Measurements from ENCODE around the gene RBP3.

RBP3 gene

GRCh38 chr10:47360419-47361040 is 12.4 kb downstream of the RBP3 start (continued):
- TF ChIP-seq CREB5 (CRISPR knock-in tag; IDR thresholded peaks at IDR 0.05; ENCODE audit: low read depth) = no peak
- TF ChIP-seq ZC3H10 (CRISPR knock-in tag; IDR thresholded peaks at IDR 0.05) = no peak
- TF ChIP-seq OSR1 (CRISPR knock-in tag; IDR thresholded peaks at IDR 0.05) = no peak

DNA sequence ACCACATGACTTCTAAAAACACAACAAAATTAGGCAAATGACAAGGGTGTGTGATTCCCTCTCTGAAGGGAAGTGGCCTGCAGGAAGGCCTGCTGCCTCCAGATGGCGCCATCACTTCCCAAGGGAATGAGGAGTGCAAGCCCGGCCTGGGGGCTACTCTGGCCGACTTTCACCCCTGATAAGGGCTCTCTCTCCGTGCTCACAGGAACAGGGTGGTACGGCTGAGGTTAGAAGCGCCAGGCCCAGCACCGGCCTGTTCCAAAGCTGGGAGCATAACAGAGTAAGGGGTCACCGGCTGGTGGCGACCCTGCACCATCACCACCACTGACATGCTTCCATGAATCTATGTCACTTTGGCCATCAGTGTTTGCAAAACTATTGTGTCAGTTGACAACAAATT is 13.1 kb downstream of the RBP3 start:
- TF ChIP-seq CREB5 (CRISPR knock-in tag; IDR thresholded peaks at IDR 0.05; ENCODE audit: low read depth) (no peak), PATZ1 (CRISPR knock-in tag; IDR thresholded peaks at IDR 0.05; ENCODE audit: borderline replicate concordance) (no peak), TCF4 (CRISPR knock-in tag; IDR thresholded peaks at IDR 0.05; ENCODE audit: borderline replicate concordance) (no peak), RARB (CRISPR knock-in tag; IDR thresholded peaks at IDR 0.05) (no peak), ZNF565 (CRISPR knock-in tag; conservative IDR thresholded peaks at IDR 0.05; ENCODE audit: low read depth) (no peak), ISL1 (CRISPR knock-in tag; IDR thresholded peaks at IDR 0.05) (no peak), ZNF8 (CRISPR knock-in tag; IDR thresholded peaks at IDR 0.05) (no peak), ZNF70 (CRISPR knock-in tag; IDR thresholded peaks at IDR 0.05) (no peak), ARNTL (CRISPR knock-in tag; IDR thresholded peaks at IDR 0.05; ENCODE audit: borderline replicate concordance, low read depth) (no peak), ZC3H10 (CRISPR knock-in tag; IDR thresholded peaks at IDR 0.05) (no peak), ZFP30 (CRISPR knock-in tag; IDR thresholded peaks at IDR 0.05) (no peak), GLIS3 (CRISPR knock-in tag; IDR thresholded peaks at IDR 0.05) (no peak), OSR1 (CRISPR knock-in tag; IDR thresholded peaks at IDR 0.05) (no peak), ZFP3 (CRISPR knock-in tag; IDR thresholded peaks at IDR 0.05) (no peak)
- TF ChIP-seq, protein P1, sequence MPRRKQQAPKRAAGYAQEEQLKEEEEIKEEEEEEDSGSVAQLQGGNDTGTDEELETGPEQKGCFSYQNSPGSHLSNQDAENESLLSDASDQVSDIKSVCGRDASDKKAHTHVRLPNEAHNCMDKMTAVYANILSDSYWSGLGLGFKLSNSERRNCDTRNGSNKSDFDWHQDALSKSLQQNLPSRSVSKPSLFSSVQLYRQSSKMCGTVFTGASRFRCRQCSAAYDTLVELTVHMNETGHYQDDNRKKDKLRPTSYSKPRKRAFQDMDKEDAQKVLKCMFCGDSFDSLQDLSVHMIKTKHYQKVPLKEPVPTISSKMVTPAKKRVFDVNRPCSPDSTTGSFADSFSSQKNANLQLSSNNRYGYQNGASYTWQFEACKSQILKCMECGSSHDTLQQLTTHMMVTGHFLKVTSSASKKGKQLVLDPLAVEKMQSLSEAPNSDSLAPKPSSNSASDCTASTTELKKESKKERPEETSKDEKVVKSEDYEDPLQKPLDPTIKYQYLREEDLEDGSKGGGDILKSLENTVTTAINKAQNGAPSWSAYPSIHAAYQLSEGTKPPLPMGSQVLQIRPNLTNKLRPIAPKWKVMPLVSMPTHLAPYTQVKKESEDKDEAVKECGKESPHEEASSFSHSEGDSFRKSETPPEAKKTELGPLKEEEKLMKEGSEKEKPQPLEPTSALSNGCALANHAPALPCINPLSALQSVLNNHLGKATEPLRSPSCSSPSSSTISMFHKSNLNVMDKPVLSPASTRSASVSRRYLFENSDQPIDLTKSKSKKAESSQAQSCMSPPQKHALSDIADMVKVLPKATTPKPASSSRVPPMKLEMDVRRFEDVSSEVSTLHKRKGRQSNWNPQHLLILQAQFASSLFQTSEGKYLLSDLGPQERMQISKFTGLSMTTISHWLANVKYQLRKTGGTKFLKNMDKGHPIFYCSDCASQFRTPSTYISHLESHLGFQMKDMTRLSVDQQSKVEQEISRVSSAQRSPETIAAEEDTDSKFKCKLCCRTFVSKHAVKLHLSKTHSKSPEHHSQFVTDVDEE (CRISPR knock-in tag; IDR thresholded peaks at IDR 0.05) = no peak
- ATAC-seq = peak; percentile 88

DNA sequence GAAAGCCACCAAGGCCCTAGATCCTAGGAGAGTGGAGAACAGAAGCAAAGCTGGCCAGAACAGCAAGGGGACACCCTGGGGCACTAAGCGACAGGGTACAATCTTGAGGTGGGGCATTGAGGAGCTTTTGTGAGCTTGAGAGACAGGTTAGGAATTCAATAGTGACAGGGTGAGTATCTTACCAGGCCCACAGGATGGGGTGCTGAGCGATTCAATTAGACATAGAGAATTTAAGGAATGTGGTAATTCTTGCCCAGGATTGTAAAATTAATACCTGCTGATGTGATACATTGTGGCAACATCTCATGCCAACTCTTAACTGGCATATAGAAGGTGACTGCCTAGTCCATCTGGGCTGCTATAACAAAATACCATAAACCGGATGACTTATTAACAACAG is 14.0 kb downstream of the RBP3 start:
- no peak for TF ChIP-seq PPARA (CRISPR knock-in tag; IDR thresholded peaks at IDR 0.05; ENCODE audit: borderline replicate concordance)
- no peak for TF ChIP-seq ARNTL (CRISPR knock-in tag; IDR thresholded peaks at IDR 0.05; ENCODE audit: borderline replicate concordance, low read depth)
- TF ChIP-seq RARB (CRISPR knock-in tag; IDR thresholded peaks at IDR 0.05) = no peak
- TF ChIP-seq TOX (CRISPR knock-in tag; IDR thresholded peaks at IDR 0.05; ENCODE audit: borderline replicate concordance) = no peak
- TF ChIP-seq CREB5 (CRISPR knock-in tag; IDR thresholded peaks at IDR 0.05; ENCODE audit: low read depth) = no peak
- no peak for TF ChIP-seq SNAI2 (CRISPR knock-in tag; IDR thresholded peaks at IDR 0.05)
- TF ChIP-seq PATZ1 (CRISPR knock-in tag; IDR thresholded peaks at IDR 0.05; ENCODE audit: borderline replicate concordance) = no peak
- TF ChIP-seq ZFP3 (CRISPR knock-in tag; IDR thresholded peaks at IDR 0.05) = no peak
- no peak for TF ChIP-seq ZC3H10 (CRISPR knock-in tag; IDR thresholded peaks at IDR 0.05)
- no peak for TF ChIP-seq CSRNP3 (CRISPR knock-in tag; IDR thresholded peaks at IDR 0.05)
- TF ChIP-seq TCF4 (CRISPR knock-in tag; IDR thresholded peaks at IDR 0.05; ENCODE audit: borderline replicate concordance) = no peak
- TF ChIP-seq OSR1 (CRISPR knock-in tag; IDR thresholded peaks at IDR 0.05) = no peak
- no peak for TF ChIP-seq ZFP30 (CRISPR knock-in tag; IDR thresholded peaks at IDR 0.05)
- TF ChIP-seq ZNF565 (CRISPR knock-in tag; conservative IDR thresholded peaks at IDR 0.05; ENCODE audit: low read depth) = no peak
- no peak for TF ChIP-seq ZNF70 (CRISPR knock-in tag; IDR thresholded peaks at IDR 0.05)
- TF ChIP-seq ISL1 (CRISPR knock-in tag; IDR thresholded peaks at IDR 0.05) = no peak

More for the DNA sequence above, 14.0 kb downstream of the RBP3 start:
- ATAC-seq = no peak

Data from SK-N-SH treated with all-trans-retinoic acid at 6 μM for 48 hours (cell line).